ENCODE data around the gene TUT7.
"Not testable (repeated sequence)": the region's sequence is repeated elsewhere in the genome, so short reads cannot be mapped to it uniquely, and the experiment has no call there.

TUT7 gene

DNA sequence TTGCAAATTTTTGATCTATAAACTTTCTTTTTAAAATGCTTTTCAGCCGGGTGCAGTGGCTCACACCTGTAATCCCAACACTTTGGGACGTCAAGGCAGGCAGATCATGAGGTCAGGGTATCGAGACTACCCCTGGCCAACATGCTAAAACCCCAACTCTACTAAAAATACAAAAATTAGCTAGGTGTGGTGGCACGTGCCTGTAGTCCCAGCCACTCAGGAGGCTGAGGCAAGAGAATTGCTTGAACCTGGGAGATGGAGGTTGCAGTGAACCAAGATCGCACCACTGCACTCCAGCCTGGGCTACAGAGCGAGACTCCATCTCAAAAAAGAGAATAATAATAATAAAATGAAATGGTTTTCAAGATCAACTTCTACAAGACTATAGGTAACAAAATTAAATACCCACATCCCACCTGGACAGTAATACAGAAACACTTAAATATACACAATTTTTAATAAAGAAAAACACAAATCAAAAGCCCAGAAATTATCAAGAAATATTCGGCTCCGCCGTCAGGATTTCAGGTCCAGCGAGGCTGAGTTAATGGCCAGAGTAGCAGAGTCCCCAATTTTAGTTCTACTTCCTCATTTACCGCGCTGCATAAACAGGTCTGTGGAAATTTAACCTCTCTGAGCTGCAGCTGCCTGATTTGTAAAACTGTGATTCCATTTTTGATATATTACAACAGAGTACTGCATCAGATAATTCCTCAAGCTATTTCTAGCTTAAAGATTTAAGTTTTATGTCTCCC is 4.0 kb downstream of the TUT7 start:
- DNase-seq (ENCODE audit: low spot score): no peak

- DNase-seq (ENCODE audit: low spot score): no peak
These were observed 4.9 kb downstream of the TUT7 start for GRCh38 chr9:86349271-86349670.

DNA sequence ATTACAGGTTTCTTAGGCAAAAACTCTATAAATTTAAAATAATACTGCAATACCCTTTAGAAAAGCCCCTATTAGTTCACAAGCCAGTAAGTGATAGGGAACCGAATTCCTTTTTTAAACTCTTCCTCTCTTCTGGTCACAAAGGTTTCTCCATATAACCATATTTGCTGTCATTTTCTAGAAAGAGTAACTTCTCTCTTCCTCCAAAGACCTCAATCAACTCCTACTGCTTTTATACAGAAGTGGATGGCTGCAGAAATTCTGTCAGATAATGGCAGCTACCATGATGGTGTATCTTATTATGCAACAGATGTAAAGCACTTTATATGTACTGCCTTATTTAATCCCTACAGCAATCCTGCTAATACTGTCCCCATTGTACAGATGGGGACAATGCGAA is 6.2 kb downstream of the TUT7 start:
- no peak for DNase-seq (ENCODE audit: low spot score)

DNA sequence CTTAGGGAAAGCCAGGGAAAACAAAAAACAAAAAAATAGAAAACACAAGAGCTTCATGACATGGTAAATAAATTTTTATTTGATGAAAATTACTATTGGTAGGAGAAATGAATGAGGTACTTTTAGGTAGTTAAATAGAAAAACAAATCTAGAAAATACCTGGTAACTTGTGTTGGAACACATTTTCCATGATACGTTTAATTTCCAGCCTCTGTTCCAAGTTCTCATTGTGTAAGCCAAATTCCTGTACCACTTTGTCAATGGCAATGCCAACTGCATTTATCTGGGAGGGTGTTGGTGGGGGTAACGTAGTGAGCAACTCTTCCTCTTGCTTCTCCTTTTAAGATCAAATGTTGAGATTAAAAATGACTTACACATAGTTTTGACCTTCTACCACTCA is 9.4 kb downstream of the TUT7 start:
- no peak for DNase-seq (ENCODE audit: low spot score)

- no peak for DNase-seq (ENCODE audit: low spot score)
These were observed 11.9 kb downstream of the TUT7 start for GRCh38 chr9:86342269-86342668.

DNA sequence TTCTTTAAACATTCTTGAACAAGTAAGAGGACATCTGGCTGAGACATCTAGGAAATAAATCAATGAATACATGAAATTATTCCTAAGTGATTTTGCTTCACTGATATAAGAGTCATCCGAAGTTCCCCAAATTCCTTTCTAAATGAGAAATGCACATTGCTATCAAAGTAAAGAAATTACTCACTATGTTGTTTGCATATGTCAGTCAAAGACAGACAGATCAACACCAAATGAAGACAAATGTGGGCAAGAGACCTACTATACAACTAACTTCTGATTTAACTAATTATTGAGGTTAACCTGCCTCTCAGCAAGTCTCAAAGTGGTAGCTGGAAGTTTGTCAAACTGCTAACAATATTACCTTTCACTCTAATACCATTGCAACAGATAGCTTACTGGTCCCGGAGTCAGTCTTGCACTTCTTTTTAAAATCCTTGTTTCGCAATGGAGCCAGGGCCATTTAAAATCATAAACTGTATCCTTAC is 13.2 kb downstream of the TUT7 start:
- DNase-seq (ENCODE audit: low spot score): no peak

- no peak for DNase-seq (ENCODE audit: low spot score)
These were observed 13.7 kb downstream of the TUT7 start for GRCh38 chr9:86340356-86341006.

GRCh38 chr9:86337469-86338108 is 16.6 kb downstream of the TUT7 start:
- DNase-seq (ENCODE audit: low spot score): no peak

- DNase-seq (ENCODE audit: low spot score): no peak
These were observed 18.2 kb downstream of the TUT7 start for GRCh38 chr9:86336058-86336457.

DNA sequence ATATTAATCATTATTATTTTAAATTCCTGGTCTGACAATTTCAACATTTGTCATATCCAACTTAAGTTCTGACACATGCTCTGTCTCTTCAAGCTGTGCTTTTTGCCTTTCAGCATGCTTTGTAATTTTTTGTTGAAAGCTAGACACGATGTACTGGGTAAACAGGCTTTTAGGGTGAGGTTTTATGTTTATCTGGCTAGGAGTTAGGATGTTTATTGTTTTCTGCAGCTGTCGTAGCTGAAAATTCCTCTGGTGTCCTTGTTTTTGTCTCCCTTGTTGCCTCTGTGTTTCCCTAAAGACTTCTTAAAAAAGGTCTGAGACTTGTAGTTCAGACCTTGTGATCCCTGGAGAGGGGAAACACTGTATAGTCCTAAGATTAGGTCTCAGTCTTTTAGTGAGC is 20.6 kb downstream of the TUT7 start:
- no peak for DNase-seq (ENCODE audit: low spot score)

DNA sequence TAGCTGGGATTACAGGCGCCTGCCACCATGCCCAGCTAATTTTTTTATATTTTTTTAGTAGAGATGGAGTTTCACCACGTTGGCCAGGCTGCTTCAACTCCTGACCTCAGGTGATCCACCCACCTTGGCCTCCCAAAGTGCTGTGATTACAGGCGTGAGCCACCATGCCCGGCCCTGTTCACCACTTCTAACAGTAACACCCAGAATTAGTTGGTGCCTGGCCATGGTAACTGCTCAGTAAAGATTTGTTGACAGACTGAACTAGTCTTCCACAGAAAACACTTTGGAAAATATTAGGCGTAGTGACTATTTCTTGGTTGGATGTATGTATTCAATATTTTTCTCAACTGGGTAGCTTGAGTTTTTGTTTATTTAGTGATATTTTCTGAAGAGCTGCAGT is 24.0 kb downstream of the TUT7 start:
- DNase-seq (ENCODE audit: low spot score): no peak

- no peak for DNase-seq (ENCODE audit: low spot score)
These were observed 24.6 kb downstream of the TUT7 start for GRCh38 chr9:86329649-86330048.

- DNase-seq (ENCODE audit: low spot score): no peak
These were observed 26.1 kb downstream of the TUT7 start for GRCh38 chr9:86328156-86328555.

DNA sequence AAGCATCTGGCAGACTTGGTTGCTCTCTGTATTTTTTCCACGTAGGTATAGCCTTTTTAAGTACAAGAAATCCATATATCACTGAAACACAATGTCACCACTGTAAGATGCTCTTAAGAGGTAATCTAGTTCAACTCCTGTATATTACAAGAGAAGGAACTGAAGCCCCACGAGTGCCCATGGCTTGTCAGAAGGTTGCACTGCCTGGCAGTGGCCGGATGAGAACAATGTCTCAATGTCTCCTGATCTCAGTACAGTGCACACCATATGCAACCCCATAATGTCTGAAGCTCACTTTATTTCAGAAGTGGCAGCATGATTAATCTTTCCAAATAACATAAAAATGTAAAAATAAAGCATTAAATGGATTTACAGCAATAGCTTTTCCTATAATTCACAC is 27.7 kb downstream of the TUT7 start:
- no peak for DNase-seq (ENCODE audit: low spot score)

GRCh38 chr9:86324901-86325300 is 29.3 kb downstream of the TUT7 start:
- no peak for DNase-seq (ENCODE audit: low spot score)

GRCh38 chr9:86324308-86324707 is 29.9 kb downstream of the TUT7 start:
- no peak for DNase-seq (ENCODE audit: low spot score)

DNA sequence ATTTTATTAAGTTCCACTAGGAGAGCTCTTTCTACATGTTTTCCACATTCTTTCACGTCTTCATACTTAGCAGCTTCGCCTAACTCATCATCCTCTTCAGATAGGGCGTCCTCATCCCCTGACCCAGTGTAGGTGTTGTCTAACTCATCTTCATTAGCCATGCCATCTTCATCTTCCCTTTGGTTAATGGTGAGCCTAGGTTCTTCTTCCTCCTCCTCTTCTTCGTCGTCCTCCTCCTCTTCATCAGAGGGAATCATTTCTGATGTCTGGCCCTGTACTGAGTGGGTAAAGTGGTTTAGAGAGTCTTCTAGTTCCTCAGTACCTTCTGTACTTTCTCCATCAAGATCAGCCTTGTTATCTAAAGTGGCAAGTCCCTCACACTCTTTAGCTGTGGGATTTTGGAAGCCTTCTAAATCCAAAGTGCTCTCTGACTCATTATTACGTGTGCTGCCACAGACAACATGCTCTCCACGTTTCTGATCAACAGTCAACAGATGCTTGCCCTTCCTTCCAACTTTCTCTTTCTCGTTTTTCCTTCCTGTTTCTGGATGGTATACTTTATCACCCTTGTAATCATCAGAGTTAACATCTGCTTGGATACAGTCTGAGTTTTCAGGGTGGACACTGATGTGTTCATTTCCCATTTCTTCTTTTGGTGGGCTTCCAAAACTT is 31.1 kb downstream of the TUT7 start:
- no peak for DNase-seq (ENCODE audit: low spot score)

DNA sequence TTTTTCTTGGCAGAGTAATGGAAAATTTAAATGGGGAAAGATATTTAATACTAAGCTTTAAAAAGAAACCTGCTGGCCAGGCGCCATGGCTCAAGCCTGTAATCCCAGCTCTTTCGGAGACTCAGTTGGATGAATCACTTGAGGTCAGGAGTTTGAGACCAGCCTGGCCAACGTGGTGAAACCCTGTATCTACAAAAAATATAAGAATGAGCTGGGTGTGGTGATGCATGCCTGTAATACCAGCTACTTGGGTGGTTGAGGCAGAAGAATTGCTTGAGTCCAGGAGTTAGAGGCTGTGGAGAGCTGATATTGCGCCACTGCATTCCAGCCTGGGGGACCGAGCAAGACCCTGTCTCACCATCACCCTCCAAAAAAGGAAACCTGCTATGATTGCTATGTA is 32.8 kb downstream of the TUT7 start:
- no peak for DNase-seq (ENCODE audit: low spot score)

DNA sequence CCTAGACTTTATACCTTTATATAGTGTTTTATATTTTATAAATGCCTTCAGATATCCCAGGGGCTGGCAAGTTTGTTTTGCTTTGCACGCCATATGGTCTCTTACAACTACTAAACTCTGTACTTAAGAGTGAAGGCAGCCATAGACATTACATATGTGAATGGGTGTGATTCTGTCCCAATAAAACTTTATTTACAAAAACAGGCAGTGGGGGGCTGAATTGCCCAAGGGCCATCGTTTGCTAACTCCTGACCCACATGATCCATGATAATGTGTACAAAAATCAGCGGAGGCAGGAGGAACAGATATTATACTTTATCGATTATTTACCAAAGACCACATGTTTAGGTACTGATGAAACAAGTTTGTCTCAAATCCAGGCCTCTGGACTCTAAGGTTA is 36.0 kb downstream of the TUT7 start:
- no peak for DNase-seq (ENCODE audit: low spot score)

DNA sequence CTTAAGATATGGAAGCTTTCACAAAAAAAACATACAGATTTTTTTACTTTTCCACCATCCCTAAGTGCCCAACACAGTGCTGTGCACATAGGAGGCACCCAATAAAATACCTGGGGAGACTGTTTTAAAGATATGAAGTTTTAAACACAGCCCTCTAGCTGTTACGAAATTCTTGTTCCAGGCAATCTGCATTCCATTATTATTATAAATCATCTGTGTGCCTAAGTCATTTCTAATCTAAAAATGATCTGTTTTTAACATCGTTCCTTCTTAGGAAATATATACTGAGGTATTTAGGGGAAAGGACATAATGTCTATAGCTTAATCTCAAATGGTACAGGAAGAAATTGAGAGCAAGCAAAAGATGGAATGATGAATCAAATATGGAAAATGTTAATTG is 39.1 kb downstream of the TUT7 start:
- DNase-seq (ENCODE audit: low spot score): no peak

DNA sequence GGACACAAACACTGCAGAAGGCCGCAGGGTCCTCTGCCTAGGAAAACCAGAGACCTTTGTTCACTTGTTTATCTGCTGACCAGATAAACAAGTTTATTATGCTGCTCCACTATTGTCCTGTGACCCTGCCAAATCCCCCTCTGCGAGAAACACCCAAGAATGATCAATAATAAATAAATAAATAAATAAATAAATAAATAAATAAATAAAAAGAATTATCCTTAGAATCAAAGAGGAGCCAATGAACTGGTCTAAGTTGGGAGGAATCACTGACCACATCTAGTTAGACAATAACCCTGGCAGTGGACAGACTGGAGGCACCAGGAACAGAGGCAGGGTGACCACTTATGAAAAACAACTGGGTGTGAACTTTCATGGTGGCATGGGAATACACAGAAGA is 41.3 kb downstream of the TUT7 start:
- not testable (repeated sequence) for DNase-seq (ENCODE audit: low spot score)

DNA sequence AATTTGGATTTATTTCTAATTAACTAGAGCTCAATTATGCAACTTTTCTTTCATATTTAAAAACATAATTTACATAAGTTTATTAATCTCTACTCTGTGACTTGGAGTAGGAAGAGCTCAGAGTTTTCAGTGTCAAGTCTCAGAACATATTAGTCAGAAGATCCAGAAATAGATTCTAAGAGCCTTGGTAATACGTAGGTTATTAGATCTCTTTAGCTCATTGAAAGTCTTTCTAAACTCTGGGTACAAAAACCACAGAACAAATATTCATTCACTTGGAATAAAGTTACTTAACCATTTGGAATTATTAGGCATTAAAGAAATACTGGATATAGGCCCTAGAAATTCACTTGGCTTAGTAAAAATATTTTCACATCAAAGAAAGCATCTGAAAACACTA is 45.5 kb downstream of the TUT7 start:
- no peak for DNase-seq (ENCODE audit: low spot score)

- no peak for DNase-seq (ENCODE audit: low spot score)
These were observed 49.9 kb downstream of the TUT7 start for GRCh38 chr9:86304236-86304730.

Measured in COLO829 (cell line).